Fibroblast of the aortic adventitia (primary cell): ENCODE data around the gene SETBP1. TPM values are rescaled to one million over a fixed set of nuclear protein-coding genes. Genes with fewer than 3 reads are reported as not detected.
A peak's percentile ranks its signal among the peaks of the same experiment; 100 is the strongest.

Source experiments
- DNase-seq: peaks from one replicate; pipeline ENCODE4 v3.0.0-alpha.2; 2010; ENCODE audit warnings: low read depth
- H3K4me3 ChIP-seq: 2 replicates; pipeline ENCODE4 v1.5.1; 2011; ENCODE audit warnings: low read depth, mild to moderate bottlenecking, control low read depth, low read length, moderate library complexity
- small RNA-seq: library from RNA; depleted of rRNA; stranded (forward); fragments of <200 nt; gene quantifications from one replicate; pipeline ENCODE3, GENCODE V24; 2012
- total RNA-seq: library from RNA; depleted of rRNA; stranded (reverse); fragments of >200 nt; gene quantifications from 2 replicates; pipeline ENCODE4 v1.2.3, GENCODE V29; 2012; ENCODE audit warnings: low replicate concordance
- TF ChIP-seq, protein P1 (sequence below): IDR thresholded peaks from 2 replicates; pipeline ENCODE4 v1.5.1; 2011; ENCODE audit warnings: mild to moderate bottlenecking, low read length, control low read depth, inconsistent platforms; ENCODE audit not compliant: insufficient read depth

The SETBP1 gene
- total RNA-seq, 1 donor: 10.5 TPM

DNA sequence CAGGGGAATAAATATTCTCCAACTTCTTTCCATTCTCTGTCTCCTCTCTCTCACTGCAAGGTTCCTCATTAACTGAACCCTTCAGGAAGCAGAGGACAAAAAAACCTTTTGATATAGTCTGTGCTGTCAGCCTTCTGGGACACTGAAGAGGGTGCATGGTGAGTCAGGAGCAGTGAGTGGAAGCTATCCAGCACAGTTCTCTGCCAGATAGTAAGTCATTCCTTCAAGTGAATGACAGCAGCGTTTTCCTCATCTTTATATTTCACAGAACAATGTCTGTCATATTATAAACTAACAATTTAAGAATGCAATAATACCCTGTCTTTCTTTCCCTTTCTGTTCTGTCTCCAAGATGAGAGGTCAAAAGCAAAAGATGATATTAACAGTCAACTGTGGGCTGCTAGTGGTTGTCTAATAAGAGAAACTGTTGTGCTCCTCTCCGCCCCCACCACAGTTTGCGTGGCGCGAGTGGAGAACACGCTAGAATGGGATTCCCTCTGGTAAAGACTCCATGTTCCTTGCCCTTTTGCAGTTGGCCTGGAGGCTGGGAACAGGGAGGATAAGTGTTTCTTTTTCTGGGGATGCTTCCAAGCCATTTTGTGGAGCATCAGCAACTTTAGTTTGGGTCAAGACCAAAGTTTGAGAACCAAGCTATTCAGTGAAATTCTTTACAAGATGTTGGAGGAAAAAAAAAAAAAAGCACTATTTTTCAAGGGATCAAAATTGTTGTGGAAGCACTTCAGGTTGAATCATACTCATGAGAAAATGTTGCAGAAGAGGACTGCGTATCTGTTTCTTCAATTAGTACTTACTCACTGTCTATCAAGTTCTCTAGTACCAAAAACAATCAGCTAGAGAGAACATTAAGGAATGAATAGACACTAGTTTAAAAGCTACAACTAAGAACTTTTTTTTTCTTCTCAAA is 430.2 kb downstream of the SETBP1 start:
- TF ChIP-seq, protein P1, sequence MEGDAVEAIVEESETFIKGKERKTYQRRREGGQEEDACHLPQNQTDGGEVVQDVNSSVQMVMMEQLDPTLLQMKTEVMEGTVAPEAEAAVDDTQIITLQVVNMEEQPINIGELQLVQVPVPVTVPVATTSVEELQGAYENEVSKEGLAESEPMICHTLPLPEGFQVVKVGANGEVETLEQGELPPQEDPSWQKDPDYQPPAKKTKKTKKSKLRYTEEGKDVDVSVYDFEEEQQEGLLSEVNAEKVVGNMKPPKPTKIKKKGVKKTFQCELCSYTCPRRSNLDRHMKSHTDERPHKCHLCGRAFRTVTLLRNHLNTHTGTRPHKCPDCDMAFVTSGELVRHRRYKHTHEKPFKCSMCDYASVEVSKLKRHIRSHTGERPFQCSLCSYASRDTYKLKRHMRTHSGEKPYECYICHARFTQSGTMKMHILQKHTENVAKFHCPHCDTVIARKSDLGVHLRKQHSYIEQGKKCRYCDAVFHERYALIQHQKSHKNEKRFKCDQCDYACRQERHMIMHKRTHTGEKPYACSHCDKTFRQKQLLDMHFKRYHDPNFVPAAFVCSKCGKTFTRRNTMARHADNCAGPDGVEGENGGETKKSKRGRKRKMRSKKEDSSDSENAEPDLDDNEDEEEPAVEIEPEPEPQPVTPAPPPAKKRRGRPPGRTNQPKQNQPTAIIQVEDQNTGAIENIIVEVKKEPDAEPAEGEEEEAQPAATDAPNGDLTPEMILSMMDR: no peak
- peak; percentile 53 for DNase-seq
- no peak overlapping the region for H3K4me3 ChIP-seq

DNA sequence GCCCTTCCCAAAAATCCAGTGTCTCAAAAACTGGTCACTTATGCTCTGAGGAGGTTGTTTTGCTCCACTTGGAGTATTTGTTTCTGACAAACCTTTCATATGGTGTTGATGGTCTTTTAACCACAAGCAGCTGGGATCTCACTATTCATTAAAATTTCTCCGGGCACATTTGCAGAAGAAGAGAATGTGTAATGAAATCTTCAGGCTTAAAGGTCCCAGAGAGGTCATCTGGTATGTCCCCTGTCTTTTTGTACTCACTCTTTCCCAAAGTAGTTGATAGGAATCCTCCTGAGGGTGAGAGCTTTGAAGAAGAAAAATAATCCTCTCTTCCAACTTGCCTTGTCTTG is 430.8 kb downstream of the SETBP1 start:
- no peak for DNase-seq
- TF ChIP-seq, protein P1: no peak
- no peak overlapping the region for H3K4me3 ChIP-seq

- no peak overlapping the region for H3K4me3 ChIP-seq
- DNase-seq: no peak
- TF ChIP-seq, protein P1: no peak
Measured at GRCh38 chr18:45112682-45113081, 432.0 kb downstream of the SETBP1 start.

DNA sequence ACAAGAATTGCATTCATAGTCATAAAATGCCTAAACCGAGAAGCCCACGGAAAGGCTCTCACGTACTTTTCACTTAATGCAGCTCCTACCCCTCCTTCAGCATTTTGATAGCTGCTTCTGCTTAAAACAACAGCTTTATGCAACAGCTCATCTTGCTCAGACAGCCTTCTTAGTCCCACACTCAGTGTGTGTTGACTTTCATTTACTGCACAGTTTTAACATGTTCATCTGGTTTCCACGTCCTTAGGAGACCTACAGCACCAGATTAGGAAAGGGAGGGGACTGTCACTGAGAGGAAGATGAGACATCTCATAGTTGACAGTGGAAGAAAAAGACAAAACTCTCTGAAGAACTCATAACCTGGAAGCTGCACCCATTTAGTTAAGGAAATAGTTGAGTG is 435.4 kb downstream of the SETBP1 start:
- TF ChIP-seq, protein P1: no peak
- H3K4me3 ChIP-seq: no peak overlapping the region
- no peak for DNase-seq

Small RNA genes within 50 kb of the gene (small RNA-seq; reads per million reads assigned to genes)
- gene MIR4319: not detected
